Naive B cell (primary cell): ENCODE data around the gene MEIS2. TPM values are rescaled to one million over a fixed set of nuclear protein-coding genes. Genes with fewer than 3 reads are reported as not detected.

ENCODE experiments used
- ATAC-seq, 2 donors: fragments of 150-1000 bp; cut with Tn5 transposase; 2 replicates each; pipeline ENCODE4 v1.10.0; 2021; ENCODE audit warnings: low read depth in 2 of 2, mild to moderate bottlenecking in 2 of 2, moderate library complexity in 2 of 2
- DNase-seq: peaks from one replicate; pipeline ENCODE4 v3.0.0; 2022
- H3K27ac Mint-ChIP-seq, 6 donors: one replicate each; pipeline ENCODE4 v1.8.0; 2020 to 2022; ENCODE audit warnings: mild to moderate bottlenecking in 6 of 6, mixed read lengths in 6 of 6, moderate library complexity in 5 of 6, inconsistent platforms in 2 of 6
- H3K27me3 Mint-ChIP-seq, 3 donors: one replicate each; pipeline ENCODE4 v1.8.0; 2021 to 2022; ENCODE audit warnings: mixed read lengths in 3 of 3, mild to moderate bottlenecking in 1 of 3
- H3K36me3 Mint-ChIP-seq, 2 donors: one replicate each; pipeline ENCODE4 v1.8.0; 2020 to 2022; ENCODE audit warnings: mixed read lengths in 2 of 2, inconsistent platforms in 1 of 2, mild to moderate bottlenecking in 1 of 2
- H3K4me1 Mint-ChIP-seq, 3 donors: one replicate each; pipeline ENCODE4 v1.8.0; 2020 to 2022; ENCODE audit warnings: mixed read lengths in 3 of 3, inconsistent platforms in 1 of 3, mild to moderate bottlenecking in 1 of 3, moderate library complexity in 1 of 3
- H3K4me3 Mint-ChIP-seq, 8 donors: one replicate each; pipeline ENCODE4 v1.8.0; 2020 to 2022; ENCODE audit warnings: mild to moderate bottlenecking in 8 of 8, mixed read lengths in 8 of 8, moderate library complexity in 8 of 8, inconsistent platforms in 2 of 8
- H3K9me3 Mint-ChIP-seq, 7 donors: one replicate each; pipeline ENCODE4 v1.8.0; 2020 to 2022; ENCODE audit warnings: mixed read lengths in 7 of 7, mild to moderate bottlenecking in 5 of 7, inconsistent platforms in 2 of 7, moderate library complexity in 1 of 7
- polyA plus RNA-seq, 6 donors: library from polyadenylated mRNA; unstranded; fragments of 300-500 nt; fragmentation: Illumina TruSeq; gene quantifications; one replicate each; pipeline ENCODE4 v1.2.3, GENCODE V29; 2021; ENCODE audit warnings: low read depth in 6 of 6

MEIS2 gene
- polyA plus RNA-seq, 6 donors from 2014 or later = not detected

- no peak for ATAC-seq
- Mint-ChIP-seq H3K4me1 (peaks cover 15 to 26% (median 15%) of the 10 kb centered on the region in 3 donors), H3K4me3 (peak overlapping the region in 2 of 8 donors; percentile 9 to 13), H3K27ac (peak overlapping the region in 2 of 6 donors; percentile 76 to 97), H3K36me3 (peaks cover 6 to 20% of the 10 kb centered on the region in 2 donors), H3K9me3 (peaks cover 0 to 34% (median 12%) of the 10 kb centered on the region in 7 donors), H3K27me3 (peaks cover 87 to 94% (median 93%) of the 10 kb centered on the region in 3 donors)
- DNase-seq = no peak
These were observed 9.0 kb upstream of the MEIS2 start for GRCh38 chr15:37109168-37109871.

- no peak overlapping the region for H3K4me3 Mint-ChIP-seq
- H3K4me1 Mint-ChIP-seq = peaks cover 15 to 26% (median 15%) of the 10 kb centered on the region in 3 donors
- H3K27ac Mint-ChIP-seq = no peak overlapping the region
- peaks cover 0 to 37% (median 19%) of the 10 kb centered on the region in 7 donors for H3K9me3 Mint-ChIP-seq
- ATAC-seq = no peak
- peaks cover 88 to 95% (median 95%) of the 10 kb centered on the region in 3 donors for H3K27me3 Mint-ChIP-seq
- DNase-seq = no peak
- peaks cover 6 to 20% of the 10 kb centered on the region in 2 donors for H3K36me3 Mint-ChIP-seq
These were observed 8.2 kb upstream of the MEIS2 start for GRCh38 chr15:37108381-37109167.

GRCh38 chr15:37107744-37108380 lies 7.5 kb upstream of the MEIS2 start:
- H3K27ac Mint-ChIP-seq = no peak overlapping the region
- peaks cover 0 to 43% (median 22%) of the 10 kb centered on the region in 7 donors for H3K9me3 Mint-ChIP-seq
- ATAC-seq = no peak

GRCh38 chr15:37107071-37107743 lies 6.9 kb upstream of the MEIS2 start:
- peaks cover 2 to 49% (median 25%) of the 10 kb centered on the region in 7 donors for H3K9me3 Mint-ChIP-seq
- H3K36me3 Mint-ChIP-seq = peaks cover 8 to 24% of the 10 kb centered on the region in 2 donors
- peaks cover 20 to 32% (median 20%) of the 10 kb centered on the region in 3 donors for H3K4me1 Mint-ChIP-seq
- ATAC-seq (no peak), DNase-seq (no peak)
- H3K4me3 Mint-ChIP-seq = peak overlapping the region in 2 of 8 donors; percentile 9
- H3K27me3 Mint-ChIP-seq = peaks cover 84 to 95% (median 92%) of the 10 kb centered on the region in 3 donors
- no peak overlapping the region for H3K27ac Mint-ChIP-seq

More at GRCh38 chr15:37107744-37108380, 7.5 kb upstream of the MEIS2 start:
- H3K27me3 Mint-ChIP-seq = peaks cover 84 to 95% (median 92%) of the 10 kb centered on the region in 3 donors
- H3K36me3 Mint-ChIP-seq = peaks cover 6 to 20% of the 10 kb centered on the region in 2 donors
- H3K4me1 Mint-ChIP-seq = peaks cover 15 to 26% (median 15%) of the 10 kb centered on the region in 3 donors
- no peak for DNase-seq
- H3K4me3 Mint-ChIP-seq = peak overlapping the region in 1 of 8 donors; percentile 9

GRCh38 chr15:37106490-37107001 lies 6.2 kb upstream of the MEIS2 start:
- Mint-ChIP-seq H3K4me3 (peak overlapping the region in 1 of 8 donors; percentile 9), H3K9me3 (peaks cover 2 to 50% (median 25%) of the 10 kb centered on the region in 7 donors), H3K27ac (no peak overlapping the region), H3K27me3 (peaks cover 80 to 94% (median 92%) of the 10 kb centered on the region in 3 donors), H3K4me1 (peaks cover 22 to 30% (median 22%) of the 10 kb centered on the region in 3 donors), H3K36me3 (peaks cover 11 to 23% of the 10 kb centered on the region in 2 donors)
- DNase-seq = no peak
- no peak for ATAC-seq

GRCh38 chr15:37105889-37106288 lies 5.5 kb upstream of the MEIS2 start:
- H3K9me3 Mint-ChIP-seq = peaks cover 2 to 47% (median 26%) of the 10 kb centered on the region in 7 donors
- H3K27ac Mint-ChIP-seq = no peak overlapping the region
- peaks cover 79 to 94% (median 92%) of the 10 kb centered on the region in 3 donors for H3K27me3 Mint-ChIP-seq
- DNase-seq (no peak), ATAC-seq (no peak)
- peaks cover 11 to 22% of the 10 kb centered on the region in 2 donors for H3K36me3 Mint-ChIP-seq
- H3K4me1 Mint-ChIP-seq = peaks cover 21 to 28% (median 28%) of the 10 kb centered on the region in 3 donors
- H3K4me3 Mint-ChIP-seq = peak overlapping the region in 1 of 8 donors; percentile 15

GRCh38 chr15:37105029-37105428 lies 4.7 kb upstream of the MEIS2 start:
- Mint-ChIP-seq H3K36me3 (peaks cover 11 to 30% of the 10 kb centered on the region in 2 donors), H3K4me1 (peaks cover 24 to 28% (median 26%) of the 10 kb centered on the region in 3 donors), H3K4me3 (peak overlapping the region in 1 of 8 donors; percentile 59), H3K27ac (no peak overlapping the region), H3K9me3 (peaks cover 2 to 49% (median 28%) of the 10 kb centered on the region in 7 donors), H3K27me3 (peaks cover 79 to 94% (median 92%) of the 10 kb centered on the region in 3 donors)
- ATAC-seq = no peak
- DNase-seq = no peak

GRCh38 chr15:37104424-37104981 lies 4.2 kb upstream of the MEIS2 start:
- peak overlapping the region in 1 of 8 donors; percentile 59 for H3K4me3 Mint-ChIP-seq
- peaks cover 2 to 49% (median 28%) of the 10 kb centered on the region in 7 donors for H3K9me3 Mint-ChIP-seq
- DNase-seq (no peak), ATAC-seq (no peak)
- peaks cover 11 to 34% of the 10 kb centered on the region in 2 donors for H3K36me3 Mint-ChIP-seq
- peaks cover 26 to 29% (median 27%) of the 10 kb centered on the region in 3 donors for H3K4me1 Mint-ChIP-seq
- H3K27me3 Mint-ChIP-seq = peaks cover 77 to 92% (median 89%) of the 10 kb centered on the region in 3 donors
- H3K27ac Mint-ChIP-seq = no peak overlapping the region

- no peak for ATAC-seq
- H3K36me3 Mint-ChIP-seq = peaks cover 11 to 34% of the 10 kb centered on the region in 2 donors
- peaks cover 2 to 49% (median 27%) of the 10 kb centered on the region in 7 donors for H3K9me3 Mint-ChIP-seq
- peaks cover 81 to 89% (median 88%) of the 10 kb centered on the region in 3 donors for H3K27me3 Mint-ChIP-seq
- peak overlapping the region in 4 of 8 donors; percentile 6 to 59 (median 36) for H3K4me3 Mint-ChIP-seq
- DNase-seq = no peak
- H3K27ac Mint-ChIP-seq = no peak overlapping the region
- H3K4me1 Mint-ChIP-seq = peaks cover 26 to 31% (median 30%) of the 10 kb centered on the region in 3 donors
These were observed 3.4 kb upstream of the MEIS2 start for GRCh38 chr15:37103475-37104423.

GRCh38 chr15:37103163-37103435 lies 2.8 kb upstream of the MEIS2 start:
- no peak for ATAC-seq
- H3K27me3 Mint-ChIP-seq = peaks cover 79 to 89% (median 88%) of the 10 kb centered on the region in 3 donors
- DNase-seq = no peak
- peaks cover 2 to 44% (median 24%) of the 10 kb centered on the region in 7 donors for H3K9me3 Mint-ChIP-seq
- H3K4me3 Mint-ChIP-seq = peak overlapping the region in 3 of 8 donors; percentile 6 to 87 (median 31)
- peaks cover 14 to 34% of the 10 kb centered on the region in 2 donors for H3K36me3 Mint-ChIP-seq
- H3K27ac Mint-ChIP-seq = peak overlapping the region in 1 of 6 donors; percentile 33
- H3K4me1 Mint-ChIP-seq = peaks cover 31 to 38% (median 36%) of the 10 kb centered on the region in 3 donors
